ENCODE results near the gene LPP.

GRCh38 chr3:188234132-188234531 is 80.2 kb downstream of the LPP start:
- TF ChIP-seq REST (IDR thresholded peaks at IDR 0.05; ENCODE audit: insufficient read depth in 1 of 2, low read depth in 2 of 2, low read length in 2 of 2) (no peak), TAF1 (IDR thresholded peaks at IDR 0.05; ENCODE audit: borderline replicate concordance, insufficient read depth, low read length) (no peak), POLR2AphosphoS5 (IDR thresholded peaks at IDR 0.05; ENCODE audit: low read depth, low read length) (no peak)
